Loucy (cell line): ENCODE results near the gene NOXO1.

ENCODE experiments used
- EZH2phosphoT487 ChIP-seq: fragments of 200-600 bp; IDR thresholded peaks from 2 replicates; pipeline ENCODE4 v1.6.1; 2018; ENCODE audit warnings: antibody characterized with exemption, mild to moderate bottlenecking, moderate library complexity, borderline replicate concordance
- TF ChIP-seq, protein P1 (sequence below): fragments of 200-600 bp; sonication (generic); conservative IDR thresholded peaks from 2 replicates; pipeline ENCODE4 v1.5.1; 2014; ENCODE audit warnings: mild to moderate bottlenecking, antibody characterized with exemption, low read length

DNA sequence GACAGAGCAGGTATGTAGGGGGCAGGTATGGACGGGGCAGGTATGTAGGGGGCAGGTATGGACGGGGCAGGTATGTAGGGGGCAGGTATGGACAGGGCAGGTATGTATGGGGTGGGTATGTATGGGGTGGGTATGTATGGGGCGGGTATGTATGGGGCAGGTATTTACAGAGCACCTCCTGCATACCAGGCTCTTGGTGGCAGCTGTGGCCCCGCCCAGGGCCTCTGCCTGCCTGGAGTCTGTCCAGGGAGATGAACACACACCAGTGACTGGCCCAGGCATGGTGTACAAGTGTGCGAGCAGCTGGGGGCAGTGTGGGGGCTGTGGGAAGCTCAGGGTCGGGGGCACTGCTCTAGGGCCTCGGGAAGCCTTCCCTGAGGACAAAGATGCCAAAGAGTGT, 31.2 kb downstream of the NOXO1 start:
- no peak for TF ChIP-seq EZH2phosphoT487
- TF ChIP-seq, protein P1, sequence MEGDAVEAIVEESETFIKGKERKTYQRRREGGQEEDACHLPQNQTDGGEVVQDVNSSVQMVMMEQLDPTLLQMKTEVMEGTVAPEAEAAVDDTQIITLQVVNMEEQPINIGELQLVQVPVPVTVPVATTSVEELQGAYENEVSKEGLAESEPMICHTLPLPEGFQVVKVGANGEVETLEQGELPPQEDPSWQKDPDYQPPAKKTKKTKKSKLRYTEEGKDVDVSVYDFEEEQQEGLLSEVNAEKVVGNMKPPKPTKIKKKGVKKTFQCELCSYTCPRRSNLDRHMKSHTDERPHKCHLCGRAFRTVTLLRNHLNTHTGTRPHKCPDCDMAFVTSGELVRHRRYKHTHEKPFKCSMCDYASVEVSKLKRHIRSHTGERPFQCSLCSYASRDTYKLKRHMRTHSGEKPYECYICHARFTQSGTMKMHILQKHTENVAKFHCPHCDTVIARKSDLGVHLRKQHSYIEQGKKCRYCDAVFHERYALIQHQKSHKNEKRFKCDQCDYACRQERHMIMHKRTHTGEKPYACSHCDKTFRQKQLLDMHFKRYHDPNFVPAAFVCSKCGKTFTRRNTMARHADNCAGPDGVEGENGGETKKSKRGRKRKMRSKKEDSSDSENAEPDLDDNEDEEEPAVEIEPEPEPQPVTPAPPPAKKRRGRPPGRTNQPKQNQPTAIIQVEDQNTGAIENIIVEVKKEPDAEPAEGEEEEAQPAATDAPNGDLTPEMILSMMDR: no peak
